Measurements from ENCODE around the gene ITGB2. TPM values are rescaled to one million over a fixed set of nuclear protein-coding genes. Genes with fewer than 3 reads are reported as not detected.

Gene ITGB2
- total RNA-seq, 1 experiment from 2014 or later = 1.5 TPM

GRCh38 chr21:44862869-44863685 is 57.6 kb downstream of the ITGB2 start:
- H3K4me2 ChIP-seq (ENCODE audit: low read length) = no peak overlapping the region
- H2AFZ ChIP-seq (ENCODE audit: low read depth, low read length, poor library complexity, severe bottlenecking) = no peak overlapping the region
- H3K27ac ChIP-seq (ENCODE audit: low read depth, low read length) = no peak overlapping the region
- H3K36me3 ChIP-seq (ENCODE audit: control insufficient read depth in 1 of 2, insufficient read depth in 2 of 2, low read length in 2 of 2) = peaks cover 13 to 20% of the 10 kb centered on the region in 2 experiments
- H3K4me3 ChIP-seq (replicated peaks in 1 of 2; ENCODE audit: low read depth in 1 of 2, low read length in 2 of 2) = no peak overlapping the region
- H3K27me3 ChIP-seq (ENCODE audit: insufficient read depth, low read length) = no peaks in the 10 kb centered on the region
- DNase-seq (ENCODE audit: low read depth, low spot score) (no peak), ATAC-seq (no peak)
- CTCF ChIA-PET = no interaction called here
- POLR2A ChIA-PET = no interaction called here
- no TSS peak for BruUV-seq (replicated peaks)
- H3K9me2 ChIP-seq (ENCODE audit: insufficient read depth) = no peaks in the 10 kb centered on the region
- H3K9ac ChIP-seq (ENCODE audit: low read length) = no peak overlapping the region
- H3K9me3 ChIP-seq (ENCODE audit: control insufficient read depth in 1 of 2, insufficient read depth in 1 of 2, low read depth in 1 of 2, low read length in 2 of 2) = no peaks in the 10 kb centered on the region
- intact Hi-C loops (cut with micrococcal nuclease) = no loop called here
- RAD21 ChIA-PET (ENCODE audit: low non-redundant PET in 1 of 2, low total read pairs in 2 of 2, uncharacterized antibody in 2 of 2, unreplicated experiment in 2 of 2) = no interaction called here
- TF ChIP-seq ATF3 (IDR thresholded peaks at IDR 0.05) (no peak), YY1 (IDR thresholded peaks at IDR 0.05; ENCODE audit: extremely low read depth, insufficient replicate concordance, low read depth, low read length) (no peak), ZNF274 (IDR thresholded peaks at IDR 0.05; ENCODE audit: low read depth, low read length) (no peak), CTCF (IDR thresholded peaks at IDR 0.05 in 2 of 3, conservative IDR thresholded peaks at IDR 0.05 in 1 of 3; ENCODE audit: borderline replicate concordance in 1 of 3, insufficient read depth in 1 of 3, low read depth in 2 of 3, low read length in 2 of 3) (no peak), EZH2phosphoT487 (IDR thresholded peaks at IDR 0.05; ENCODE audit: borderline replicate concordance) (no peak), EZH2 (IDR thresholded peaks at IDR 0.05) (no peak), SP1 (IDR thresholded peaks at IDR 0.05; ENCODE audit: low read depth) (no peak), ELF1 (IDR thresholded peaks at IDR 0.05; ENCODE audit: borderline replicate concordance, low read depth) (no peak), JUND (IDR thresholded peaks at IDR 0.05) (no peak), SRF (IDR thresholded peaks at IDR 0.05; ENCODE audit: low read depth) (no peak), EGR1 (IDR thresholded peaks at IDR 0.05; ENCODE audit: low read depth) (no peak), MAX (IDR thresholded peaks at IDR 0.05) (no peak)
- TF ChIP-seq, protein P1, sequence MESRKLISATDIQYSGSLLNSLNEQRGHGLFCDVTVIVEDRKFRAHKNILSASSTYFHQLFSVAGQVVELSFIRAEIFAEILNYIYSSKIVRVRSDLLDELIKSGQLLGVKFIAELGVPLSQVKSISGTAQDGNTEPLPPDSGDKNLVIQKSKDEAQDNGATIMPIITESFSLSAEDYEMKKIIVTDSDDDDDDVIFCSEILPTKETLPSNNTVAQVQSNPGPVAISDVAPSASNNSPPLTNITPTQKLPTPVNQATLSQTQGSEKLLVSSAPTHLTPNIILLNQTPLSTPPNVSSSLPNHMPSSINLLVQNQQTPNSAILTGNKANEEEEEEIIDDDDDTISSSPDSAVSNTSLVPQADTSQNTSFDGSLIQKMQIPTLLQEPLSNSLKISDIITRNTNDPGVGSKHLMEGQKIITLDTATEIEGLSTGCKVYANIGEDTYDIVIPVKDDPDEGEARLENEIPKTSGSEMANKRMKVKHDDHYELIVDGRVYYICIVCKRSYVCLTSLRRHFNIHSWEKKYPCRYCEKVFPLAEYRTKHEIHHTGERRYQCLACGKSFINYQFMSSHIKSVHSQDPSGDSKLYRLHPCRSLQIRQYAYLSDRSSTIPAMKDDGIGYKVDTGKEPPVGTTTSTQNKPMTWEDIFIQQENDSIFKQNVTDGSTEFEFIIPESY (IDR thresholded peaks at IDR 0.05; ENCODE audit: extremely low read depth, insufficient replicate concordance, low read length) = no peak
- TF ChIP-seq, protein P2, sequence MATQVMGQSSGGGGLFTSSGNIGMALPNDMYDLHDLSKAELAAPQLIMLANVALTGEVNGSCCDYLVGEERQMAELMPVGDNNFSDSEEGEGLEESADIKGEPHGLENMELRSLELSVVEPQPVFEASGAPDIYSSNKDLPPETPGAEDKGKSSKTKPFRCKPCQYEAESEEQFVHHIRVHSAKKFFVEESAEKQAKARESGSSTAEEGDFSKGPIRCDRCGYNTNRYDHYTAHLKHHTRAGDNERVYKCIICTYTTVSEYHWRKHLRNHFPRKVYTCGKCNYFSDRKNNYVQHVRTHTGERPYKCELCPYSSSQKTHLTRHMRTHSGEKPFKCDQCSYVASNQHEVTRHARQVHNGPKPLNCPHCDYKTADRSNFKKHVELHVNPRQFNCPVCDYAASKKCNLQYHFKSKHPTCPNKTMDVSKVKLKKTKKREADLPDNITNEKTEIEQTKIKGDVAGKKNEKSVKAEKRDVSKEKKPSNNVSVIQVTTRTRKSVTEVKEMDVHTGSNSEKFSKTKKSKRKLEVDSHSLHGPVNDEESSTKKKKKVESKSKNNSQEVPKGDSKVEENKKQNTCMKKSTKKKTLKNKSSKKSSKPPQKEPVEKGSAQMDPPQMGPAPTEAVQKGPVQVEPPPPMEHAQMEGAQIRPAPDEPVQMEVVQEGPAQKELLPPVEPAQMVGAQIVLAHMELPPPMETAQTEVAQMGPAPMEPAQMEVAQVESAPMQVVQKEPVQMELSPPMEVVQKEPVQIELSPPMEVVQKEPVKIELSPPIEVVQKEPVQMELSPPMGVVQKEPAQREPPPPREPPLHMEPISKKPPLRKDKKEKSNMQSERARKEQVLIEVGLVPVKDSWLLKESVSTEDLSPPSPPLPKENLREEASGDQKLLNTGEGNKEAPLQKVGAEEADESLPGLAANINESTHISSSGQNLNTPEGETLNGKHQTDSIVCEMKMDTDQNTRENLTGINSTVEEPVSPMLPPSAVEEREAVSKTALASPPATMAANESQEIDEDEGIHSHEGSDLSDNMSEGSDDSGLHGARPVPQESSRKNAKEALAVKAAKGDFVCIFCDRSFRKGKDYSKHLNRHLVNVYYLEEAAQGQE (IDR thresholded peaks at IDR 0.05; ENCODE audit: low read depth) = no peak
- no peaks in the 10 kb centered on the region for H4K20me1 ChIP-seq (ENCODE audit: insufficient read depth)
- peaks cover 7 to 17% of the 10 kb centered on the region in 2 experiments for H3K4me1 ChIP-seq (ENCODE audit: control insufficient read depth in 1 of 2, insufficient read depth in 2 of 2, low read length in 2 of 2)
- H3K79me2 ChIP-seq (ENCODE audit: insufficient read depth, low read length) = peaks cover 86% of the 10 kb centered on the region
